GM12891 (cell line): ENCODE measurements around the gene NEURL1B.

Experiments
- DNase-seq: peaks from one replicate; pipeline ENCODE4 v3.0.0; 2011; ENCODE audit warnings: low spot score; ENCODE audit not compliant: insufficient read length
- FAIRE-seq: peaks from 2 replicates; lab custom pipeline; 2011; peaks lifted over from hg19 to GRCh38; lab: Jason Lieb, UNC
- PAX5 ChIP-seq: IDR thresholded peaks from 2 replicates; pipeline ENCODE4 v1.6.1; 2011; ENCODE audit warnings: low read length, moderate library complexity, mild to moderate bottlenecking; ENCODE audit not compliant: insufficient read depth, severe bottlenecking
- POLR2A ChIP-seq: IDR thresholded peaks from 2 replicates; pipeline ENCODE4 v1.6.1; 2011; ENCODE audit warnings: low read depth, low read length, control low read depth
- POLR2AphosphoS5 ChIP-seq: IDR thresholded peaks from 2 replicates; pipeline ENCODE4 v1.6.1; 2011; ENCODE audit warnings: low read depth, low read length, control low read depth
- POU2F2 ChIP-seq: IDR thresholded peaks from 2 replicates; pipeline ENCODE4 v1.6.1; 2011; ENCODE audit warnings: low read depth, mild to moderate bottlenecking, control low read depth, low read length, moderate library complexity
- SPI1 ChIP-seq: IDR thresholded peaks from 2 replicates; pipeline ENCODE4 v1.6.1; 2011; ENCODE audit warnings: low read depth, low read length, control low read depth
- TAF1 ChIP-seq: IDR thresholded peaks from 2 replicates; pipeline ENCODE4 v1.6.1; 2011; ENCODE audit warnings: low read depth, low read length, control low read depth

The NEURL1B gene

DNA sequence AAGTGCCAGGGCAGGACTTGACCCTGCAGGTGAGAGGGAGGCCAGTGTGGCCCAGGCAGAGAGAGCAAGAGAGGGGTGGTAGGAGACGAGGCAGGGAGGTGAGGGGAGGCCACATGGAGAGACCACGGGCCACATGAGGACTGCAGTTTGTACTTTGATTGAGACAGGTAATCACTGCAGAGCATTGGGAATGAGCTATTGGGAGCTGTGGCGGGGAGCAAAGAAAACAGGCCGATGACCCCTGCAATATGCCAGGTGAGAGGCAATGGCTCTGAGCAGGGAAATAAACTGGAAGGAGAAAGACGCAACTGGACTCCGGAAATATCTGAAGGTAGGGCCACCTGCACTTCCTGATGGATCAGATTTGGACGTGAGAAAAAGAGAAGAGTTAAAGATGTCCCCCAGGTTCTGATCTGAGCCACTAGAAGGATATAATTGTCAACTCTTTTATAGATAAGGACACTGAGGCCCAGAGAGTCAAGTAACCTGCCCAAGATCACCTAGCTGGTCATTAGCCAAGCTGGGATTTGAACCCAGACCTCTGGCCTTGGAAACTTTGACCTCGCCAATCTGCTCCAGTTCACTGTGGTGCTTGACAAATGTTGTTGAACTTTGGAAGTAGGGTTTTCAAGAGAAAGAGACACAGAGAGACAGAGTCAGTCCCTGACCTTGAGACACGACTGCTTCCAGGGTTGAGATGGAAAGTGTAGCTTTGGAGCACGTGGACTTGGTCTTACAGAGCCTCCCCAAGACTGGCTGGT is 87.6 kb downstream of the NEURL1B start:
- TF ChIP-seq POU2F2 (no peak), SPI1 (no peak), PAX5 (no peak), TAF1 (no peak), POLR2AphosphoS5 (no peak), POLR2A (no peak)
- FAIRE-seq, result no peak
- no peak for DNase-seq

DNA sequence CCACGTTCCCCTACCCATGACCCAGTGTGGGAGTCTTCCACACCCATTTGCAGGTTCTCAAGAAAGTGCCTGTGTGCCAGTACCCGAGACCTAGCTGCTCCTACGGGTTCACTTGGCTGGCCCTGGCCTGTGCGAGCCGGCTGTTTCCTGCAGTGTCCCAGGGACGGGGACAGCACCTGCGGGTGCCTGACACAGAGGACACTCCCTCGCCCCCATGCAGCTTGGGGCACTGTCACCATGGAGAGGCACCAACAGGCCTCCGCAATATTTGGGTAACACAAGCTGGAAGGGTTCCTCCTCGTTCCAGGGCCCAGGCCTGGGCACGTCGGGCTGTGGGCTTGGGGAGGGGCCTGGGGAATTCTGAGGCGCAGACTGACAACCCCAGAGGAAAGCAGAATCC is 88.5 kb downstream of the NEURL1B start:
- no peak for FAIRE-seq
- no peak for TF ChIP-seq POLR2A
- TF ChIP-seq TAF1, result no peak
- no peak for TF ChIP-seq POLR2AphosphoS5
- no peak for TF ChIP-seq POU2F2
- no peak for TF ChIP-seq SPI1
- TF ChIP-seq PAX5, result no peak

DNA sequence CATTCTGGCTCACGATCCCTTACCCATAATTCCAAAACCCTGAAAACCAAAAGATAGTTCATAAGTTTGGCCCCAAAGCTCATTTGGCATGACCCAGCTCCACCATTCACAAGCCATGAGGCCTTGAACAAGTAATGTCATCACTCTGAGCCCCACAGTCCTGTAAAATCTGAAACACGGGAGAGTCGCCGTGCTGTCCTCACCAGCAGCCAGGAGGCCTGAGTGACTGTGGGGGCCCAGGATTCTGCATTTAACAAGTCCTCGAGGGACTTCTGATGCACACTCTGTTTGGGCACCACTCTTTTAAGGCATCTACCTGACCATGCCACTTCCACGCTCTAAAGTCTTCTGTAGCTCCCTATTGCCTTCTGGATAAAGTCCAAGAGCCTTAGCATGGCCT is 89.2 kb downstream of the NEURL1B start:
- TF ChIP-seq POU2F2 (no peak), SPI1 (no peak), TAF1 (no peak), POLR2AphosphoS5 (no peak), POLR2A (no peak), PAX5 (no peak)

More for the DNA sequence above, 88.5 kb downstream of the NEURL1B start:
- DNase-seq, result no peak

DNA sequence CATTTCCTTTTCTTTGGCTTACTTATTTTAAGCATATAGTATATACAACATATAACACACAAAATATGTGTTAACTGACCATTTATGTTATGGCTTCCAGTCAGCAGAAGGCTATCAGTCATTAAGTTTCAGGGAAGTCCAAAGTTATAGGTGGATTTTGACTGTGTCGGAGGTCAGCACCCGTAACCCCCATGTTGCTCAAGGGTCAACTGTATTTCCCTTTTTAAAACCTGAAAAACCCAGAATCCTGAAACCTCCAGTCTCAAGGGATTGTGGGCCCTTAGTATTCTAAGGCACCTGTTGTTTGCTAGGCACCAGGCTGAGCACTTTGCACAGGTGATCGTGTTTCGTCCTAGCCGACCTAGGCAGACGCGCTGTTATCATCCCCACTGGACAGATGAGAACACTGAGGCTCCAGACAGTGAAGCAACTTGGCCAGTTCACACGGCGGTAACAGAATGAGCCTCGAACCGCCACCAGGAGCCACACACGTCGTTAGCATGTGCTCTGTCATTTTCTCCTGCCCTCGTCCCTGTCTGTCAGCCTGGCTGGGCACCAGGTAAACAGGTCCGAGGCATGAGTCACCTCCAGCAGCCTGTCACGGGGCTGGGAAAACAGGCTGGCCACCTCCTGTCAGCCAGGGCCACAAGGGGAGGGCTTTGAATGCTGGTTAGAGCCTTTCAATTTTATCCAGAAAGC is 90.1 kb downstream of the NEURL1B start:
- DNase-seq (no peak), FAIRE-seq (no peak)
- TF ChIP-seq TAF1 (no peak), PAX5 (no peak), POU2F2 (no peak), POLR2A (no peak), POLR2AphosphoS5 (no peak), SPI1 (no peak)

More for the DNA sequence above, 89.2 kb downstream of the NEURL1B start:
- DNase-seq (no peak), FAIRE-seq (no peak)

DNA sequence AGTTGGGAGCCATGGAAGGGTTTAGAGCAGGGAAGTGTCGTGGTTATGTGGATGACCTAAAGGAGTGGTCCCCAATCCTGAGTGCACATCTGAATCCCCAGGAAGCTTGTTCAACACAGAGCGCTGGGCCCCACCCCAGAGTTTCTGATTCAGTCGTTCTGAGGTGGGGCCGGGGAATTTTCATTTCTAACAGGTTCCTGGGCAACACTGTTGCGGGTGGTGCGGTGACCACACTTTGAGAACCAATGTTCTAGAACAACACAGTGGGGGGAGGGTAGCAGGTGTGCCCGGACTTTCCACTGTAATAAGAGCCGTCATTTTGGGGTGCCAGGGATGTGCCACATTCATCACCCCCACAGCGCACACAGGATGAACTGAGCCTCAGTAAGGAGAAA is 90.6 kb downstream of the NEURL1B start:
- TF ChIP-seq POU2F2, result no peak
- TF ChIP-seq PAX5, result no peak
- no peak for TF ChIP-seq SPI1
- no peak for TF ChIP-seq POLR2AphosphoS5
- TF ChIP-seq TAF1, result no peak
- TF ChIP-seq POLR2A, result no peak
- DNase-seq (no peak), FAIRE-seq (no peak)

DNA sequence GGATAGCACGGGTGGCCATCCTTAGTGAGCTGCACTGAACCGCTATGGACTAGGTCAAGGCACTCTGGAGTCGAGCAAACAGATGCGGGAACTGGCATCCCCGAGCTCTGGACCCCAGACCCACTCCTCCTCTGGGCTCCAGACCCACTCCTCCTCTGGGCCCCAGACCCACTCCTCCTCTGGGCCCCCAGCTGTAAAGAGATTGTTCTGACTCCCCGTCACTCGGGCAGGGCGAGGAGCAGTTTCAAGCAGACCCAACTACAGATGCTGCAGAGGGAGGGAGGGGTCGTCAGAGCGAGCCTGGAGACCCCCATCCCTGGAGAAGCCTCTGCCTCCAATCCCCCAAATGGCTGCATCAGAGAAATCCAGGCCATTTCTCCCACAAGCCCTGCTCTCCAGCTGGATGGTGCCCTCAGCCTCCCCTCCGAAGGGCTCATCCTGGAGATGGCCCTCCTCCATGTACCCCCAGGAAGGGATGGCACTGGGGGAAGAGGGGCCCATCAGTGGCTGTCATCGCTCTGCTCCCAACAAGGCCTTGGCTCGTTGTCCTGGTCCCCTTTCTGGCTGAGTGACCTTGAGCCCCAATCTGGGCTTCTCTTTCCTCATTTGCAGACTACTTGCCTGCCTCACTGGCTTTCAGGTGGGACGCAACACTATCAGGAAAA is 91.3 kb downstream of the NEURL1B start:
- no peak for FAIRE-seq
- TF ChIP-seq SPI1 (no peak), POU2F2 (no peak), TAF1 (no peak), POLR2AphosphoS5 (no peak), PAX5 (no peak), POLR2A (no peak)
- no peak for DNase-seq

DNA sequence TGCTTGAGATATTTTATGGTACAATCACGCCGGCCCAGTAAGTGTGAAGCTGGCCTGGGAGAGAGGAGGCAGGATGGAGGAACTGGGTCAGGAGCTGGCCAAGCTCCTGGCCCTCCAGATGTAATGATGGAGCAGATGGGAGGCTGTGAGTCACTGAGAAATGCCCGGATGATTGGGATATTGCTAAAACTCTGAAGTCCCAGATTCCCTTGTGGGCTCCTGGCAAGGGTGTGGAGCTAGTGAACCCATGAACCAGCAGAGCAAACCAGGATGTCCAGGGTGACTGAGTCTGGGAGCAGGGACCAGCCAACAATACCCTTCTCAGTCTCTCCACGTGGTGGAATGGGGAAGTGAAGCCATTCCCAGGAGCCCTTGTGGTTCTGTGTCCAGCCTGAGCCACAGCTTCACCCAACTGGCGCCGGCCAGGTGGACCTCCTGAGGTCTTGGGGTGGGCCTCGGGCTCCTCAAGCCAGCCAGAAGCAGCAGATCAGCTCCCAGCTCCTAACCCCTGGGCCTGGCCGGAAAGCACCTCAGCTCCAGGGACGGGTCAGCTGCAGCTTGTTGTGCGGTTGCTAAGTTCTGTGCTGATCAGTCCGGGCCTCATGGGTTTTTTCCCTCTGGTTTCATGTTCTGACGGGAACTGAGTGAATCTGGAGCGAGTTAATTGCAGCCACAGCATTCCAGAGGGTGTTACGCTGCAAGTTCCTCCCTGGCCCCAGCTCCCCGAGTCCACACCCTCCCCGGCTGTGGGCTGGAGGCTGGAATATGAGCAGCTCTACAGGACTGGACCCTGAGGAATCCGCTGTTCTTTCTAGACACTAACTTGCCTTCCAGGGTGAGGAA is 92.3 kb downstream of the NEURL1B start:
- TF ChIP-seq TAF1 (no peak), POLR2AphosphoS5 (no peak), SPI1 (no peak), PAX5 (no peak), POLR2A (no peak), POU2F2 (no peak)
- FAIRE-seq (no peak), DNase-seq (no peak)

DNA sequence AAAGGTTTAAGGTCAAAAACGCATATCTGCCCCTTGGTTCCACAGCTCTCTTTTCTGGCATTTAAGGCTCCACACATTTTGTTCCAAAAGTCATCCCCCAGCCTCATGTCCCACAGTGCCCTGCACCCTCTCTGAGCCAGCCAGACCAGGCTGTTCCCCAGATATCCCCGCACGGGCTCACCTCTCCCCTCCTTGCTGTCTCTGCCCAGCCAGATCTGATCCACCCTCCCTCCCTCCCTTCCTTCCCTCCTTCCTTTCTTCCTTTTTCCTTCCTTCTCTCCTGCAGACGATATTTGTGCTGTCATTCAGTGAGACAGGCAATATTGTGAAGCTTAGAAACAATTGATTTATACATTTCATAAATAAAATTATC is 92.9 kb downstream of the NEURL1B start:
- FAIRE-seq (no peak), DNase-seq (no peak)
- TF ChIP-seq TAF1 (no peak), SPI1 (no peak), PAX5 (no peak)
